CD14-positive monocyte (primary cell): ENCODE measurements around the gene KISS1. TPM values are rescaled to one million over a fixed set of nuclear protein-coding genes. Genes with fewer than 3 reads are reported as not detected.

Source experiments
- DNase-seq, 3 donors: peaks; one replicate each; pipeline ENCODE4 v3.0.0-alpha.2; 2011 to 2022
- H2AFZ ChIP-seq: 2 replicates; pipeline ENCODE4 v1.6.0; 2012; ENCODE audit warnings: mild to moderate bottlenecking, low read depth, low read length, inconsistent platforms; ENCODE audit not compliant: insufficient read depth, poor library complexity, severe bottlenecking
- H3K27ac ChIP-seq, 2 donors: 1 replicate in 1 of 2; 2 replicates in 1 of 2; pipeline ENCODE4 v1.5.1; 2012 to 2013; ENCODE audit warnings: low read length in 2 of 2, control low read depth in 1 of 2, inconsistent platforms in 1 of 2, low read depth in 1 of 2, mild to moderate bottlenecking in 1 of 2
- H3K27me3 ChIP-seq, 2 donors: one replicate each; pipeline versions ENCODE4 v1.6.0 to v1.6.1; 2011 to 2013; ENCODE audit warnings: low read length in 2 of 2; ENCODE audit not compliant: control insufficient read depth in 2 of 2, insufficient read depth in 2 of 2
- H3K36me3 ChIP-seq, 2 donors: replicated peaks in 1 of 2; 1 replicate in 1 of 2; 2 replicates in 1 of 2; pipeline versions ENCODE4 v1.5.1 to v1.6.1; 2012 to 2013; ENCODE audit warnings: low read length in 2 of 2, control low read depth in 1 of 2, inconsistent platforms in 1 of 2, mild to moderate bottlenecking in 1 of 2; ENCODE audit not compliant: insufficient read depth in 2 of 2, control insufficient read depth in 1 of 2
- H3K4me1 ChIP-seq, 2 donors: 1 replicate in 1 of 2; 2 replicates in 1 of 2; pipeline versions ENCODE4 v1.5.1 to v1.6.1; 2012 to 2013; ENCODE audit warnings: low read length in 2 of 2, control low read depth in 1 of 2, inconsistent platforms in 1 of 2, mild to moderate bottlenecking in 1 of 2, moderate library complexity in 1 of 2; ENCODE audit not compliant: insufficient read depth in 2 of 2, control insufficient read depth in 1 of 2
- H3K4me2 ChIP-seq: replicated peaks from 2 replicates; pipeline ENCODE3; 2012; ENCODE audit warnings: low read length, moderate library complexity, mild to moderate bottlenecking; ENCODE audit not compliant: poor library complexity, severe bottlenecking; ENCODE audit errors: extremely low read depth
- H3K4me3 ChIP-seq, 3 experiments: fragments of 200-600 bp in 1 of 3; sonication (generic) in 1 of 3; replicated peaks in 1 of 3; 1 replicate in 2 of 3; 2 replicates in 1 of 3; pipeline ENCODE4 v1.5.1; 2011 to 2013; ENCODE audit warnings: low read length in 3 of 3, mild to moderate bottlenecking in 3 of 3, control low read depth in 2 of 3, low read depth in 2 of 3, inconsistent platforms in 1 of 3, moderate library complexity in 1 of 3
- H3K79me2 ChIP-seq: 2 replicates; pipeline ENCODE4 v1.6.0; 2012; ENCODE audit warnings: mild to moderate bottlenecking, control low read depth, inconsistent platforms, low read length, moderate library complexity; ENCODE audit not compliant: insufficient read depth
- H3K9ac ChIP-seq: 2 replicates; pipeline ENCODE4 v1.6.0; 2017; ENCODE audit warnings: low read length, mild to moderate bottlenecking; ENCODE audit not compliant: insufficient read depth, poor library complexity, severe bottlenecking
- H3K9me3 ChIP-seq, 2 donors: replicated peaks in 1 of 2; 1 replicate in 1 of 2; 2 replicates in 1 of 2; pipeline versions ENCODE4 v1.5.1 to v1.6.1; 2012 to 2013; ENCODE audit warnings: low read length in 2 of 2, control low read depth in 1 of 2; ENCODE audit not compliant: control insufficient read depth in 1 of 2, insufficient read depth in 1 of 2
- H4K20me1 ChIP-seq: 2 replicates; pipeline ENCODE4 v1.6.0; 2012; ENCODE audit warnings: mild to moderate bottlenecking, low read length, control low read depth, moderate library complexity; ENCODE audit not compliant: insufficient read depth
- H3K27ac Mint-ChIP-seq, 7 donors: one replicate each; pipeline ENCODE4 v1.8.0; 2020; ENCODE audit warnings: mild to moderate bottlenecking in 7 of 7, mixed read lengths in 7 of 7, moderate library complexity in 6 of 7, inconsistent platforms in 2 of 7
- H3K27me3 Mint-ChIP-seq, 3 donors: one replicate each; pipeline ENCODE4 v1.8.0; 2021 to 2022; ENCODE audit warnings: low read depth in 3 of 3, mild to moderate bottlenecking in 3 of 3, mixed read lengths in 3 of 3, moderate library complexity in 3 of 3, inconsistent platforms in 1 of 3
- H3K36me3 Mint-ChIP-seq, 2 donors: one replicate each; pipeline ENCODE4 v1.8.0; 2020; ENCODE audit warnings: mixed read lengths in 2 of 2, inconsistent platforms in 1 of 2, mild to moderate bottlenecking in 1 of 2
- H3K4me1 Mint-ChIP-seq: one replicate; pipeline ENCODE4 v1.8.0; 2020; ENCODE audit warnings: mild to moderate bottlenecking, mixed read lengths
- H3K4me3 Mint-ChIP-seq, 2 donors: one replicate each; pipeline ENCODE4 v1.8.0; 2020; ENCODE audit warnings: mild to moderate bottlenecking in 2 of 2, mixed read lengths in 2 of 2, moderate library complexity in 1 of 2
- H3K9me3 Mint-ChIP-seq, 7 donors: one replicate each; pipeline ENCODE4 v1.8.0; 2020 to 2022; ENCODE audit warnings: mixed read lengths in 7 of 7, mild to moderate bottlenecking in 6 of 7, moderate library complexity in 6 of 7, inconsistent platforms in 2 of 7
- WGBS: methylation state at CpG from one replicate; pipeline ENCODE4 v1.1.5; 2013; ENCODE audit warnings: missing lambda C conversion rate; ENCODE audit not compliant: insufficient coverage; 5-methylcytosine and 5-hydroxymethylcytosine counted together
- intact Hi-C, 2 donors: fragments of 100-400 bp; cut with micrococcal nuclease; formaldehyde crosslinking; loops; one replicate each; pipeline versions ENCODE4 v1.15.0 to v1.15.1; 2023
- polyA plus RNA-seq, 3 donors: library from polyadenylated mRNA; depleted of rRNA in 1 of 3; unstranded in 2 of 3; stranded (reverse) in 1 of 3; fragments of 300-500 nt in 2 of 3; fragments of >200 nt in 1 of 3; fragmentation: Illumina TruSeq in 2 of 3; gene quantifications; 1 replicate in 2 of 3; 2 replicates in 1 of 3; pipeline ENCODE4 v1.2.3, GENCODE V29; 2012 to 2021
- TF ChIP-seq, protein P1 (sequence below): fragments of 200-600 bp; IDR thresholded peaks from one replicate; pipeline ENCODE4 v1.8.0; 2022; ENCODE audit warnings: antibody characterized with exemption, mild to moderate bottlenecking

The KISS1 gene
- polyA plus RNA-seq, 3 donors = not detected

DNA sequence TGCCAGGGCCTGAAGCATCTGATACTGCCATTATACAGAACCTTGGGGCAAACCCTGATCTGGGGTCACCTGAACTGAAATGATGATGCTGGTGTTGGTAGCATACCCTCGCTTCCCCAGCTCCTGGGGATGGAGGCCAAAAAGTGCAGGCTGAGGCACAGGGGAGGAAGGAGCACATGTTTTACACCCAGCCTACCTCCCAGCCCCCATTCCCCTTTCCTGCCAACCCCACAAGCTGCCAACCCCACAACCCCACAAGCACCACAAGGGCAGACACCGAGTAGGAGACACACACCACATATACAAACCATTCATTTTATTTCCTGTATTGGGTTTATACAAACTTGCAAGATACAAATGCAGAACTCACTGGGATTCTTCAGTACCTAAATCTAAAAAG, 22.3 kb upstream of the KISS1 start:
- no peaks in the 10 kb centered on the region for H3K79me2 ChIP-seq
- Mint-ChIP-seq H3K4me3 (no peak overlapping the region), H3K27me3 (peaks cover 4 to 6% (median 6%) of the 10 kb centered on the region in 3 donors), H3K4me1 (peaks cover 14% of the 10 kb centered on the region), H3K36me3 (no peaks in the 10 kb centered on the region), H3K27ac (no peak overlapping the region), H3K9me3 (peaks cover 0 to 2% (median 0%) of the 10 kb centered on the region in 7 donors)
- TF ChIP-seq, protein P1, sequence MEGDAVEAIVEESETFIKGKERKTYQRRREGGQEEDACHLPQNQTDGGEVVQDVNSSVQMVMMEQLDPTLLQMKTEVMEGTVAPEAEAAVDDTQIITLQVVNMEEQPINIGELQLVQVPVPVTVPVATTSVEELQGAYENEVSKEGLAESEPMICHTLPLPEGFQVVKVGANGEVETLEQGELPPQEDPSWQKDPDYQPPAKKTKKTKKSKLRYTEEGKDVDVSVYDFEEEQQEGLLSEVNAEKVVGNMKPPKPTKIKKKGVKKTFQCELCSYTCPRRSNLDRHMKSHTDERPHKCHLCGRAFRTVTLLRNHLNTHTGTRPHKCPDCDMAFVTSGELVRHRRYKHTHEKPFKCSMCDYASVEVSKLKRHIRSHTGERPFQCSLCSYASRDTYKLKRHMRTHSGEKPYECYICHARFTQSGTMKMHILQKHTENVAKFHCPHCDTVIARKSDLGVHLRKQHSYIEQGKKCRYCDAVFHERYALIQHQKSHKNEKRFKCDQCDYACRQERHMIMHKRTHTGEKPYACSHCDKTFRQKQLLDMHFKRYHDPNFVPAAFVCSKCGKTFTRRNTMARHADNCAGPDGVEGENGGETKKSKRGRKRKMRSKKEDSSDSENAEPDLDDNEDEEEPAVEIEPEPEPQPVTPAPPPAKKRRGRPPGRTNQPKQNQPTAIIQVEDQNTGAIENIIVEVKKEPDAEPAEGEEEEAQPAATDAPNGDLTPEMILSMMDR = no peak
- peaks cover 7 to 8% of the 10 kb centered on the region in 2 donors for H3K4me1 ChIP-seq
- no peak overlapping the region for H3K4me2 ChIP-seq
- H2AFZ ChIP-seq = no peak overlapping the region
- peaks cover 0 to 2% of the 10 kb centered on the region in 2 donors for H3K27me3 ChIP-seq
- no peak overlapping the region for H3K27ac ChIP-seq
- no peaks in the 10 kb centered on the region for H4K20me1 ChIP-seq
- no peak overlapping the region for H3K4me3 ChIP-seq
- no peak overlapping the region for H3K9ac ChIP-seq
- DNase-seq = no peak
- WGBS = no CpG with 5 or more reads among the region's 2 CpGs
- no peaks in the 10 kb centered on the region for H3K9me3 ChIP-seq
- intact Hi-C loops = loop anchor here in 1 of 2 donors (5.0 kb wide), 1 partner anchor 144 kb away; no protein-coding TSS in a partner anchor
- no peaks in the 10 kb centered on the region for H3K36me3 ChIP-seq

DNA sequence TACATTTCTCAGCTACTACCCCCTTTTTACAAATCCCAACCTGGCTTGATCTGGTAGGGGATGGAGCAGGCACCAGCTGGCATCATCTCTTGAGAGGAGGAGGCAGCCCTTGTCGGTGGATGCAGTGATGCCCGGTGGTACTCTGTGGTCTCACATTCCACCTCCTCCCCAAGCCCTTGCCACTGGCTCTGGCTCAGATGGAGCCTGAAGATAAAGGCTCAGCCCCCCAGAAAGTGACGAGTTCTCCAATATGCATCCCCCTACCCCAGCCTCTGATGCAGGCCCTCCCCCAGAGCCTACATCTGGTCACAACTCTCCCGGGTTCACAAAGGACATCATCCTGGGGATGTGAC, 21.3 kb upstream of the KISS1 start:
- Mint-ChIP-seq H3K4me3 (no peak overlapping the region), H3K4me1 (peaks cover 14% of the 10 kb centered on the region), H3K9me3 (peaks cover 0 to 1% (median 0%) of the 10 kb centered on the region in 7 donors), H3K27me3 (peaks cover 4 to 9% (median 6%) of the 10 kb centered on the region in 3 donors), H3K27ac (no peak overlapping the region), H3K36me3 (no peaks in the 10 kb centered on the region)
- no peak overlapping the region for H3K9ac ChIP-seq
- no peak for DNase-seq
- 92% methylated on average over 4 of the region's 4 CpGs for WGBS
- TF ChIP-seq, protein P1 = no peak
- intact Hi-C loops = loop anchor here in 1 of 2 donors (5.0 kb wide), 1 partner anchor 145 kb away; no protein-coding TSS in a partner anchor
- no peaks in the 10 kb centered on the region for H4K20me1 ChIP-seq
- no peaks in the 10 kb centered on the region for H3K9me3 ChIP-seq
- no peak overlapping the region for H3K4me2 ChIP-seq
- H3K36me3 ChIP-seq = no peaks in the 10 kb centered on the region
- peaks cover 0 to 5% of the 10 kb centered on the region in 2 donors for H3K27me3 ChIP-seq
- no peaks in the 10 kb centered on the region for H3K79me2 ChIP-seq
- H3K4me3 ChIP-seq = no peak overlapping the region
- no peak overlapping the region for H3K27ac ChIP-seq
- peaks cover 7 to 8% of the 10 kb centered on the region in 2 donors for H3K4me1 ChIP-seq
- no peak overlapping the region for H2AFZ ChIP-seq
